Stimulated activated memory B cell treated with anti-CD40 and anti-IgM and Interleukin-4, amounts not matched to agents 10 μg/mL and 1 μg/mL and 100 μg/mL, for 72 hours (primary cell): ENCODE data around the gene RGS9BP.
"Not testable (repeated sequence)": the region's sequence is repeated elsewhere in the genome, so short reads cannot be mapped to it uniquely, and the experiment has no call there.

ENCODE experiments used
- ATAC-seq: fragments of 150-1000 bp; cut with Tn5 transposase; 2 replicates; pipeline ENCODE4 v1.10.0; 2021
- H3K27ac Mint-ChIP-seq: one replicate; pipeline ENCODE4 v1.8.0; 2022; ENCODE audit warnings: mild to moderate bottlenecking, mixed read lengths
- H3K27me3 Mint-ChIP-seq: one replicate; pipeline ENCODE4 v1.8.0; 2022; ENCODE audit warnings: mixed read lengths
- H3K36me3 Mint-ChIP-seq: one replicate; pipeline ENCODE4 v1.8.0; 2022; ENCODE audit warnings: mixed read lengths
- H3K4me1 Mint-ChIP-seq: one replicate; pipeline ENCODE4 v1.8.0; 2022; ENCODE audit warnings: mixed read lengths
- H3K4me3 Mint-ChIP-seq: one replicate; pipeline ENCODE4 v1.8.0; 2022; ENCODE audit warnings: mild to moderate bottlenecking, moderate library complexity, mixed read lengths
- H3K9me3 Mint-ChIP-seq: one replicate; pipeline ENCODE4 v1.8.0; 2022; ENCODE audit warnings: mixed read lengths

RGS9BP gene

DNA sequence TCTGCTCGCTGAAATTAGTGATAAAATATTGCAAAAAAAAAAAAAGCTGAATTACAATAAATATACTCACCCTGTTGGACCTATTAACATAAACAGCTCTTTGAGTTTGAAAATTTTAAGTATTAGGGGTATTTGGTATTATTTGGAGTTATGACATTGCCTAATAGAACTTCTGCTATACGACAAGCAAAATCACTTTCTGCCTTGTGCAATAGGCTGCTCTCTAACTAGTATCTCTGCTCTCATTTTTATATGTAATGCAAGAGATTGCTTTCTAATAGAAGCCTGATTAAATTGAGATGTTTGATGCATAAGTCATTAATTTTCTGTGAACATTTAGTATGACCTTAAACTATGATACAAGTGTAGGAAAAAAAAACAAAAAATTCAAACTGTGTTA, 5.3 kb downstream of the RGS9BP start:
- no peak overlapping the region for H3K4me3 Mint-ChIP-seq
- no peak overlapping the region for H3K27ac Mint-ChIP-seq
- H3K27me3 Mint-ChIP-seq = peaks cover 10% of the 10 kb centered on the region
- H3K9me3 Mint-ChIP-seq = no peaks in the 10 kb centered on the region
- H3K4me1 Mint-ChIP-seq = no peaks in the 10 kb centered on the region
- no peaks in the 10 kb centered on the region for H3K36me3 Mint-ChIP-seq
- ATAC-seq = no peak

DNA sequence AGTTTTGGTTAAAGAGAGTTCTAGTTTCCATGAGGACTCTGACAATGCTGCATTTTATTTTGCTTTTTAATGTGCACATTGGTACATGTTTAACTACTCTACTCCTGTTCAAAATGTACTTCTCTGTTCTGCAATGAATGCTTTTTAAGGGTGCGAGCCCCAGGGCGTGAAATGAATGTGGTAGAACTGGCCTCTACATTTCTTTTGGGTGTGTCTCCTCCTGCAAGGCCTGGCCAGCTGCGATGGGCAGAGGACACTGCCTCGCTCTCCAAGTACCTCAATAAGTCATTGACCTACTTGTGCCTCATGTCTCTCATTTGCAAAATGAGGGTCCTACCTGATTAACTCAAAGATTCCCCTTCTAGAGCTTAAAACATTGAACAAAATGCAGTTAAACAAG, 6.7 kb downstream of the RGS9BP start:
- Mint-ChIP-seq H3K9me3 (no peaks in the 10 kb centered on the region), H3K27me3 (peaks cover 6% of the 10 kb centered on the region), H3K27ac (no peak overlapping the region), H3K4me1 (no peaks in the 10 kb centered on the region), H3K4me3 (no peak overlapping the region), H3K36me3 (peaks cover 6% of the 10 kb centered on the region)
- ATAC-seq = no peak

DNA sequence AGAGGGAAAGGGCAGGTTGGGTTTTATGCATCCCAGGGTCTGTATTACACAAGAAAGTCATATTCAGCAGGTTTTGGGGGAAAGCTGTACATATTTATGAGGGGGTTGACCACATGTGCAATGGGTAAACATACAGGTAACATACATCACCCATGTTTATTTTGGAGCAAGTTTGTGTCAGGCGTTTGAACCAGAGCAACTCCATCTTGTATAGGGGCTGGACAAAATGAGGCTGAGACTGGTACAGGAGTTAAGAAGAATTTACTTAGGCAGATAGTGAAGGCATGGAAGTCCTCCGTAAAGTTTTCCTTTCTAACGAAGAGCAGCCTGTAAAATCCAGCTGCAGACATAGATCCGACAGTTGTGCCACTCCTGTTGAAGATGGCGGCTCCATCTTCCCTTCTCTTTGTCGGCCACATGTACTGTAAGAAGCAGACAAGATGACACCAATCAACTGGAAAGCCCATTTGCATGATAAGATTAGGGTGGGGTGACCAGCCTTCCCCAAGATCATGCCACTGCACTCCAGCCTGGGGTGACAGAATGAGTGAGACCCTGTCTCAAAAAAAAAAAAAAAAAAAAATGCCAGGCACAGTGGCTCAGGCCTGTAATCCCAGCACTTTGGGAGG, 11.3 kb downstream of the RGS9BP start:
- ATAC-seq = no peak
- no peak overlapping the region for H3K27ac Mint-ChIP-seq
- no peaks in the 10 kb centered on the region for H3K9me3 Mint-ChIP-seq
- no peaks in the 10 kb centered on the region for H3K27me3 Mint-ChIP-seq
- no peak overlapping the region for H3K4me3 Mint-ChIP-seq
- peaks cover 6% of the 10 kb centered on the region for H3K36me3 Mint-ChIP-seq
- H3K4me1 Mint-ChIP-seq = peaks cover 12% of the 10 kb centered on the region

DNA sequence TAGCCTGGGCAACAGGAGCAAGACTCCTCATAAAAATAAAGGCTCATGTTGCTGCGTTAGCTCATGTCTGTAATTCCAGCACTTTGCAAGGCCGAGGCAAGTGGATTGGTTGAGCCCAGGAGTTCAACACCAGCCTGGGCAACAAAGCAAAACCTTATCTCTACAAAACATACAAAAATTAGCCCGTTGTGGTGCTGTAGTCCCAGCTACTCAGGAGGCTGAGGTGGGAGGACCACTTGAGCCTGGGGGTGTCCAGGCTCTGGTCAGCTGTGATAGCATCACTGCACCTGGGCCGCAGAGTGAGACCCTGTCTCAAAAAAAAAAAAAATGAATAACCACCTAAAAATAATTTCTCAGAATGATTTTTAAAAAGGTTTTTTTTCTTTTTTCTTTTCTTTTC, 12.0 kb downstream of the RGS9BP start:
- no peak overlapping the region for H3K27ac Mint-ChIP-seq
- H3K4me1 Mint-ChIP-seq = peaks cover 13% of the 10 kb centered on the region
- H3K4me3 Mint-ChIP-seq = no peak overlapping the region
- no peaks in the 10 kb centered on the region for H3K27me3 Mint-ChIP-seq
- H3K9me3 Mint-ChIP-seq = no peaks in the 10 kb centered on the region
- no peak for ATAC-seq
- peaks cover 6% of the 10 kb centered on the region for H3K36me3 Mint-ChIP-seq

DNA sequence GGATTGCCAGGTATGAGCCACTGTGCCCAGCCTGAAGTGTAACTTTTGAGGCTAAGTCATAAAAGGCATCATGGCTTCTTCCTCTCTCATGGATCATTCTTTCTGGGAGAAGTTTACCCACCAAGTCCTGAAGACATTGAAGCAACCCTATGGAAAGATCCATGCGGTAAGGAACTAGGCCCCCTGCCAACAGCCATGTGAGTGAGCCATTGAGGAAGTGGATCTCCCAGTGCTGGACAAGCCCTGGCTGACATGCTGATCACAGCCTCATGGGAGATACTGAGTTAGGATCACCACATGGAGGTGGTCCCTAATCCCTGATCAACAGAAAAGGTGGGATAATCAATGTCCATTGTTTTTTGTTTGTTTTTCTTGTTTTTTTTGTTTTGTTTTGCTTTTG, 12.7 kb downstream of the RGS9BP start:
- H3K4me3 Mint-ChIP-seq = no peak overlapping the region
- H3K27ac Mint-ChIP-seq = no peak overlapping the region
- ATAC-seq = no peak
- H3K27me3 Mint-ChIP-seq = no peaks in the 10 kb centered on the region
- no peaks in the 10 kb centered on the region for H3K9me3 Mint-ChIP-seq
- H3K36me3 Mint-ChIP-seq = peaks cover 6% of the 10 kb centered on the region
- peaks cover 19% of the 10 kb centered on the region for H3K4me1 Mint-ChIP-seq

DNA sequence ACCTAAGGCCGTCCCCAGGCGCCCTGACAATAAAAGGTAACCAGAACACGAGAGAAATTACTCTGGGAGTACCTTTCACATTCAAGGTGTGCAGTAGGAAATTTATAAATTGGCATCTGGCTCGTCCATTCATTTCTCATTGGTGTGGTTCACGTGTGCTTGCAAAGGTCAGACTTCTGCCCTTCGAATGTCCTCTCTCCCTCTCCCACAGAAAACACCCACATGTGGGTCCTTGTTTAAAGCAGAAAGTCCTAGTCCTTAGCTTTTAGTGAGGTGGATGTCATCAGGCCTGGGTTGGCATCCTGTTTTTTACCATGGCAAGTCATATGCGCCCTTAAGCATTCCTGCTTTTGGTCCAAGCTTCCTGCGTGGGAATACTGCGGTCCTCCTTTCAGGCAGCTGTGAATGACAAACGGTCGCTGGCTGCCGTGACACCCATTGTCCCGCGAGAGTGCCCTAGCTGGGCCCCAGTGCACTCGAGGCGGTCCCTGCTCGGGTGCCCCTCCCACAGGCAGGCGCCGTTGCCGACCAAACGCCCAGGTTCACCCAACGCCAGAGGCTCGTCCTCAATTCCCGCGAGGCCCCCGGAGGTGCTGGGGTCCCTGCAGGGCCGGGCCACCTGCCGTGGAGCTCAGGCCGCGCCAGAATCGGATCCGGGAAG, 15.8 kb downstream of the RGS9BP start, which contains the start of gene NUDT19:
NUDT19 (plus strand) TSS at position 531 of the 661 bp plus-strand sequence. CDS start 140 bp downstream, outside the sequence.
- peak; percentile 96 for ATAC-seq
- peaks cover 49% of the 10 kb centered on the region for H3K4me1 Mint-ChIP-seq
- no peaks in the 10 kb centered on the region for H3K27me3 Mint-ChIP-seq

DNA sequence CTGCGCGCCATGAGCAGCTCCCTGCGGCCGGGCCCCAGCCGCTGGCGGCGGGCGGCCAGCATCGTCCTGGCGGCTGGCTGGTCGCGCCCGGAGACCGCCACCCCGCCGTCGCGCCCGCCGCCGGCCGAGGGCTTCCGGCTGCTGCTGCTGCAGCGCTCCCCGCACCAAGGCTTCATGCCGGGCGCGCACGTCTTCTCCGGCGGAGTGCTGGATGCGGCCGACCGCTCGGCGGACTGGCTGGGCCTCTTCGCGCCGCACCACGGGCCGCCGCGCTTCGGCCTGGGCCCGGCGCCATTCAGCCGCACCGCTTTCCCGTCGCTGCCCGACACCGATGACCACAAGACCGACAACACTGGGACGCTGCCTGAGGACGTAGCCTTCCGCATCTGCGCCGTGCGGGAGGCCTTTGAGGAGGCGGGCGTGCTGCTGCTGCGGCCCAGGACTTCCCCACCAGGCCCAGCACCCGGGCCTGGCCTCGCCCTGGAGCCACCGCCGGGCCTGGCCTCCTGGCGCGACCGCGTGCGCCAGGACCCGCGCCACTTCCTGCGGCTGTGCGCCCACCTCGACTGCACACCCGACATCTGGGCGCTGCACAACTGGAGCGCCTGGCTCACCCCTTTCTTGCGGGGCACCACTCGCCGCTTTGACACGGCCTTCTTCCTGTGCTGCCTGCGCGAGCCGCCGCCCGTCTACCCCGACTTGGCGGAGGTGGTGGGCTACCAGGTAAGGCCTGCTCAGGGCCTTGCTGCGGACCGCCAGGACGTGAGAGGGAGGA, 16.5 kb downstream of the RGS9BP start:
- Mint-ChIP-seq H3K4me3 (peak overlapping the region; percentile 97), H3K4me1 (peaks cover 49% of the 10 kb centered on the region), H3K36me3 (peaks cover 24% of the 10 kb centered on the region)

More for the DNA sequence above, 15.8 kb downstream of the RGS9BP start, which contains the start of gene NUDT19:
- Mint-ChIP-seq H3K9me3 (no peaks in the 10 kb centered on the region), H3K4me3 (peak within 1 kb of the TSS; percentile 97), H3K27ac (peak within 1 kb of the TSS; percentile 95), H3K36me3 (peaks cover 25% of the 10 kb centered on the region)

DNA sequence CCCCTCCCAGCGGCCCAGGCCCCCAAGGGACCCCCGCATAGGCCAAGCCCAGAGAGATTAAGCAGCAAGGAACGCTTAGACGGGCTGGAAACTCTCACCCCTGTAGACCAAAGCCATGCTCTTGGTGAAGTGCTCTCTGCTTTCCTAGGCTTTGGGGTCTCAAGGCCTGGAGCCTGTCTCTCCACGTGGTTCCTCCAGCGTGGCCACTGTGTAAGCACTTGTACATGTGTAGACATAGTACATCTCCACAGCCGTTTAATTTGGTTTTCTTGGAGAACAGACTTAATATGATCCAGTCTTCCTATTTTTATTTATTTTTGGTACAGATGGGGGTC, 17.0 kb downstream of the RGS9BP start:
- Mint-ChIP-seq H3K4me1 (peaks cover 49% of the 10 kb centered on the region), H3K36me3 (peaks cover 29% of the 10 kb centered on the region), H3K27ac (peak overlapping the region; percentile 95), H3K9me3 (no peaks in the 10 kb centered on the region), H3K4me3 (peak overlapping the region; percentile 97), H3K27me3 (no peaks in the 10 kb centered on the region)
- no peak for ATAC-seq

More for the DNA sequence above, 16.5 kb downstream of the RGS9BP start:
- no peaks in the 10 kb centered on the region for H3K9me3 Mint-ChIP-seq
- H3K27ac Mint-ChIP-seq = peak overlapping the region; percentile 95
- peak; percentile 88 for ATAC-seq
- no peaks in the 10 kb centered on the region for H3K27me3 Mint-ChIP-seq

DNA sequence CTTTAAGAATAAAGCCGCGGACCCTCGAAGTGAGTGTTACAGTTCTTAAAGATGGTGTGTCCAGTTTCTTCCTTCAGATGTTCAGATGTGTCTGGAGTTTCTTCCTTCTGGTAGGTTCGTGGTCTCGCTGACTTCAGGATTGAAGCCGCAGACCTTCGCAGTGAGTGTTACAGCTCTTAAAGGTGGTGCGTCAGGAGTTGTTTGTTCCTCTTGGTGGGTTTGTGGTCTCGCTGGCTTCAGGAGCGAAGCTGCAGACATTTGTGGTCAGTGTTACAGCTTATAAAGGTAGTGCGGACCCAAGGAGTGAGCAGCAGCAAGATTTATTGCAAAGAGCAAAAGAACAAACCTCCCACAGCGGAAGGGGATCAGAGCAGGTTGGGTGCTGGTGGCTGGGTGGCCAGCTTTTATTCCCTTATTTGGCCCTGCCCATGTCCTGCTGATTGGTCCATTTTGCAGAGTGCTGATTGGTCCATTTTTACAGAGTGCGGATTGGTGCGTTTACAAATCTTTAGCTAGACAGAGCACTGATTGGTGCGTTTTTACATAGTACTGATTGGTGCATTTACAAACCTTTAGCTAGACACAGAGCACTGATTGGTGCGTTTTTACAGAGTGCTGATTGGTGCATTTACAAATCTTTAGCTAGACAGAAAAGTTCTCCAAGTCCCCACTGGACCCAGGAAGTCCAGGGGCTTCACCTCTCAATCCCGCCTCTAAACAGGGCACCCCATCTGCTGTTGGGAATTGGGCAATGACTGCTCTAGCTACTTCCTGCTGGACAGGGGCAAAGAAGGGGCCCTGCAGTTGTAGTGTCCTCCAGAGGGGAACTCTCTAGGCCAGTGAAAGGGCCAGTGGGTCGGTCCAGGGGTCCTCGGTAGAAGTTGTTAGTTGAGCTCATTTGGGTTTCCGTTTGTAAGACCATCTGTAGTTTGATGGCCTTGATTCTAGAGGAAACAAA, 17.8 kb downstream of the RGS9BP start:
- Mint-ChIP-seq H3K4me1 (peaks cover 49% of the 10 kb centered on the region), H3K4me3 (peak overlapping the region; percentile 97), H3K36me3 (peaks cover 36% of the 10 kb centered on the region), H3K27ac (peak overlapping the region; percentile 95)
- not testable (repeated sequence) for H3K27me3 Mint-ChIP-seq, ATAC-seq, H3K9me3 Mint-ChIP-seq

DNA sequence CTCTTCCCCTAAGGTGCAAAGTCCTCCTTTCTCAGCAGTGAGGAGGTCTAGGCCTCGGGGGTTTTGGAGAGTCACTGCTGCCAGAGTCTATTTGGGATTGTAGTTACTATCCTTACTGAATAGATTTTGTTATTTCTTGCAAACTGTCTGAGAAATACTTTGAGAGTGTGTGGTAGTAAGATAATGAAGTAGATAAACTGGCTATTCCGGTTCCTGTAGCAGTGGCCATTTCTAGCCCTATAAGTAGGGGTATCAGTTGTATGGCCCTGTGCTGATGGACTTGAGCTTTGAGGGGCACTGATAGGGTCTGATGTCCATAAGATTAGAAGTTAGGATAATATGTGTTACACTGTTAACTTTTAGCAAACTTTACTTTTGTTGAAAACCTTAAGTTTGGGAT, 18.7 kb downstream of the RGS9BP start:
- ATAC-seq, H3K4me3 Mint-ChIP-seq, H3K9me3 Mint-ChIP-seq, H3K27me3 Mint-ChIP-seq: not testable (repeated sequence)
- Mint-ChIP-seq H3K36me3 (peaks cover 45% of the 10 kb centered on the region), H3K27ac (peak overlapping the region; percentile 12), H3K4me1 (peaks cover 49% of the 10 kb centered on the region)

DNA sequence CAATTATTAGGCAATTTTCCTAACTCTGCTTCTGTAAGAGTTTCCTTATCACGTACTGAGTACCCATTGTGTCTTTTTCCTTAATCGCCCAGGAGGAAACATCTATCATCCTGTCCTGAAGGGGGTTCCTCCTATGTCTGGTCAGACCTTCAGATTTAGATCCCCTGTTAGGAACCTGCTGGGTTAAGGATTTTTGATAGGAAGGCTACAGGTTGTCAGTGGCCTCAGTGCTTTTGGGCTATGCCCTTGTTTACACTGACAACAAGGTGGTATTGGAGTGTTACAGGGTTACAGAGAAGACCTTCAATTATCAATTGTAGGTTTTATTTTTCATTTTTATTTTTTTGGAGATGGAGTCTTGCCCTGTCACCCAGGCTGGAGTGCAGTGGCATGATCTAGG, 19.2 kb downstream of the RGS9BP start:
- not testable (repeated sequence) for H3K4me3 Mint-ChIP-seq, H3K27me3 Mint-ChIP-seq, H3K9me3 Mint-ChIP-seq, ATAC-seq
- peak overlapping the region; percentile 12 for H3K27ac Mint-ChIP-seq
- H3K4me1 Mint-ChIP-seq = peaks cover 49% of the 10 kb centered on the region
- H3K36me3 Mint-ChIP-seq = peaks cover 51% of the 10 kb centered on the region

DNA sequence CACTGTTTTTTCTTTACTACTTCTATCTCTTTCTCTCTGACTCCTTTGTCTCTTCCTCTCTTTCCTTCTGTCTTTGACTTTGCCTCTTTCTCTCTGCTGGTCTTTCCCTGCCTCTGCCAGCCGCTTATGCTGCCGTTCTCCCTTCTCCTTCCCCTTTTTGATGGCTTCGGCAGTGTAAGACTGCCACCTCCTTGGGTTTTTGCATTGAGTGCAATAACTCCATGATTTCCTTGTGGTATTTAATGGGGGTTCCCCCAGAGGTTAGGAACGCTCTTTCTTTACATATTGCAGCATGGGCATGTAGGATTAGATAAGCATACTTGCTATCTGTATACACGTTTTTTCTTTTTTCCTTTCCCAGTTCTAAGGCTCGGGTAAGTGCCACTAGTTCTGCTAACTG, 19.9 kb downstream of the RGS9BP start:
- ATAC-seq, H3K27me3 Mint-ChIP-seq, H3K9me3 Mint-ChIP-seq: not testable (repeated sequence)
- H3K27ac Mint-ChIP-seq = peak overlapping the region; percentile 12
- peaks cover 56% of the 10 kb centered on the region for H3K36me3 Mint-ChIP-seq
- peak overlapping the region; percentile 64 for H3K4me3 Mint-ChIP-seq
- peaks cover 49% of the 10 kb centered on the region for H3K4me1 Mint-ChIP-seq

DNA sequence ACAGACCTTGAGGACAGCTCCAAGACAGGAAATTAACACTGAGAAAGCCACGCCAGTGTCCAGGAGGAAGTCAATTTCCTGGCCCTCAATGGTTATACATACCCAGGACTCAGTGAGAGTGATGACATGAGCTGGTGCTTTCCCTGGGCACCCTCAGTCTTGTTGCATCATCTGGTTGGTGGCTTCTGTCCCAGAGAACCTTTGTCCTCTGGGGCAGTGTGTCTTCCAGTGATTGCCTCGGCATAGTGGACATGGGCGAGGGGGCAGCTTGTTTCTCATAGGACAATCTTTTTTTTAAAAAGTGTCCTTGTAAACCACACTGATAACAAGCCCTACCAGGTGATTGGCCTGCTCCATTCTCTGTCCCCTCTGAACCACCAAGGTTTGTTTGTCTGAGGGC, 21.1 kb downstream of the RGS9BP start:
- not testable (repeated sequence) for H3K27ac Mint-ChIP-seq, H3K27me3 Mint-ChIP-seq, H3K4me3 Mint-ChIP-seq, H3K9me3 Mint-ChIP-seq, ATAC-seq
- H3K36me3 Mint-ChIP-seq = peaks cover 56% of the 10 kb centered on the region
- H3K4me1 Mint-ChIP-seq = peaks cover 37% of the 10 kb centered on the region

DNA sequence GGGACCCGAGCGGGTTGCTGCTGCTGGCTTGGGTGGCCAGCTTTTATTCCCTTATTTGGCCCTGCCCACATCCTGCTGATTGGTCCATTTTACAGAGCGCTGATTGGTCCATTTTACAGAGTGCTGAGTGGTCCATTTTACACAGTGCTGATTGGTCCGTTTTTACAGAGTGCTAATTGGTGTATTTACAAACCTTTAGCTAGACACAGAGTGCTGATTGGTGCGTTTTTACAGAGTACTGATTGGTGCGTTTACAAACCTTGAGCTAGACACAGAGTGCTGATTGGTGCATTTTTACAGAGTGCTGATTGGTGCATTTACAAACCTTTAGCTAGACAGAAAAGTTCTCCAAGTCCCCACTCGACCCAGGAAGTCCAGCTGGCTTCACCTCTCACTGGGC, 24.5 kb downstream of the RGS9BP start:
- ATAC-seq, H3K27ac Mint-ChIP-seq, H3K4me3 Mint-ChIP-seq, H3K27me3 Mint-ChIP-seq, H3K9me3 Mint-ChIP-seq: not testable (repeated sequence)
- Mint-ChIP-seq H3K4me1 (peaks cover 11% of the 10 kb centered on the region), H3K36me3 (peaks cover 75% of the 10 kb centered on the region)

DNA sequence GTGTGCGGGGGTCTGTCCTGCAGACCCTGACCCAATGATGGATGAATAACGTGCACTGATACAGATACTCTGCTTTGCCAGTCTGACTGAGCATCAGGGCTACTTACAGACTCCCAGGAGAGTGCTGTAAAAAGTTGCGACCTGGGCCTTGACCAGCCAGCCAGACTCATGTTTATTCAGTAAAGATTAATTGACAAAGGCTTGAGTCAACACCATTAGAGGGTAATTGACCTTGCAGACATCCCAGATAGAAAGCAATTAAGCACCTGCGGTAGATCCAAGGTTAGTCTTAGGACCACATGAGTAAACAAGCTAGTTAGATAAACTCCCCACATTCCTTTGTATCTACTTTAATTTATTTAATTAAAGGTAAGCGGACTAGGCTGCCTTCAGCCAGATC, 26.4 kb downstream of the RGS9BP start:
- Mint-ChIP-seq H3K4me3 (no peak overlapping the region), H3K4me1 (no peaks in the 10 kb centered on the region), H3K27me3 (no peaks in the 10 kb centered on the region), H3K36me3 (peaks cover 64% of the 10 kb centered on the region), H3K9me3 (peaks cover 5% of the 10 kb centered on the region), H3K27ac (no peak overlapping the region)
- no peak for ATAC-seq
